ENCODE measurements around the gene RNF121.

The RNF121 gene

GRCh38 chr11:71955898-71956456, 27.1 kb downstream of the RNF121 start:
- DNase-seq (ENCODE audit: extremely low read depth, low read depth): no peak
- no peak for TF ChIP-seq CTCF (IDR thresholded peaks at IDR 0.05; ENCODE audit: low read depth, low read length, missing control alignments)
- no peak overlapping the region for H3K4me3 ChIP-seq (replicated peaks; ENCODE audit: low read depth, low read length)

DNA sequence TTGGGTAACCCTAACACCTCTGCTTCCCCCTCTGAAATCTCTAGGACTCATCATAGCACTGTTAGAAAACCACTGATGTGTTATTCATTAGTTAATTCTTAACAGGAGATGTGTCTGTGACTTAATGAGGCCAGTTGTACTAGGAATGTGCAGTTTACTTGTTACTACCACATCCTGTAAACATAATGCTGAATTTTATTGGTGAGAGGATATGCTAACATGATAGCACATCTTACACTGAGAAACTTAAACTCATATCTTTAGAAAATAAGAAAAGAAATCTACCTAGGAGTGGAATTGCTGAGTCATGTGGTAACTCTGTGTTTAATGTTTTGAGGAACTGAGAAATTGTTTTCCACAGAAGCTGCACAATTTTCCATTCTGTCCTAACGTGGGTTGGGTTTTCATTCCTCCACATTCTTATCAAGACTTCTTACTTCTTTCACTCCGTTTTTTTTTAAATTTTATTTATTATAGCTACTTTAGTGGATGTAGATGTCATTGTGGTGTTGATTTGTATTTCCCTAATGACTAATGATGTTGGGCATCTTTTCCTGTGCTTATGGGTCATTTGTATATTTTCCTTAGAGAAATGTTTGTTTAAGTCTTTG, 33.7 kb downstream of the RNF121 start:
- no peak for TF ChIP-seq CTCF (IDR thresholded peaks at IDR 0.05; ENCODE audit: low read depth, low read length, missing control alignments)
- DNase-seq (ENCODE audit: extremely low read depth, low read depth): no peak

GRCh38 chr11:71963468-71963867, 34.6 kb downstream of the RNF121 start:
- TF ChIP-seq CTCF (IDR thresholded peaks at IDR 0.05; ENCODE audit: low read depth, low read length, missing control alignments): no peak
- no peak overlapping the region for H3K4me3 ChIP-seq (replicated peaks; ENCODE audit: low read depth, low read length)
- no peak for DNase-seq (ENCODE audit: extremely low read depth, low read depth)

More for the DNA sequence above, 33.7 kb downstream of the RNF121 start:
- no peak overlapping the region for H3K4me3 ChIP-seq (replicated peaks; ENCODE audit: low read depth, low read length)

GRCh38 chr11:71964641-71965040, 35.8 kb downstream of the RNF121 start:
- DNase-seq (ENCODE audit: extremely low read depth, low read depth): no peak
- no peak for TF ChIP-seq CTCF (IDR thresholded peaks at IDR 0.05; ENCODE audit: low read depth, low read length, missing control alignments)
- H3K4me3 ChIP-seq (replicated peaks; ENCODE audit: low read depth, low read length): no peak overlapping the region

GRCh38 chr11:71971680-71972079, 42.8 kb downstream of the RNF121 start:
- TF ChIP-seq CTCF (IDR thresholded peaks at IDR 0.05; ENCODE audit: low read depth, low read length, missing control alignments): no peak
- DNase-seq (ENCODE audit: extremely low read depth, low read depth): no peak
- no peak overlapping the region for H3K4me3 ChIP-seq (replicated peaks; ENCODE audit: low read depth, low read length)

GRCh38 chr11:71976551-71976950, 47.7 kb downstream of the RNF121 start:
- no peak for DNase-seq (ENCODE audit: extremely low read depth, low read depth)
- no peak for TF ChIP-seq CTCF (IDR thresholded peaks at IDR 0.05; ENCODE audit: low read depth, low read length, missing control alignments)
- H3K4me3 ChIP-seq (replicated peaks; ENCODE audit: low read depth, low read length): no peak overlapping the region

- no peak overlapping the region for H3K4me3 ChIP-seq (replicated peaks; ENCODE audit: low read depth, low read length)
- no peak for TF ChIP-seq CTCF (IDR thresholded peaks at IDR 0.05; ENCODE audit: low read depth, low read length, missing control alignments)
- no peak for DNase-seq (ENCODE audit: extremely low read depth, low read depth)
These were observed 48.2 kb downstream of the RNF121 start for GRCh38 chr11:71977090-71977489.
